H1 (cell line): Measurements from ENCODE around the gene COX6A2. TPM values are rescaled to one million over a fixed set of nuclear protein-coding genes. Genes with fewer than 3 reads are reported as not detected.

Source experiments
- CTCF ChIA-PET: fragments of 300-600 bp; sonication (Branson Sonifier 250); formaldehyde crosslinking; loops from one replicate; lab custom pipeline; 2021; ENCODE audit not compliant: partially characterized antibody; lab: Charles Lee
- POLR2A ChIA-PET: fragments of 300-600 bp; sonication (Branson Sonifier 250); formaldehyde crosslinking; loops from one replicate; lab custom pipeline; 2021; ENCODE audit warnings: inconsistent platforms; ENCODE audit not compliant: partially characterized antibody; lab: Charles Lee
- DNase-seq, 2 experiments: peaks; one replicate each; pipeline versions ENCODE4 v3.0.0 to v3.0.0-alpha.2; 2010 to 2022; ENCODE audit warnings: low spot score in 2 of 2, low read depth in 1 of 2, mixed read lengths in 1 of 2
- FAIRE-seq: peaks from 2 replicates; lab custom pipeline; 2011; peaks lifted over from hg19 to GRCh38; lab: Jason Lieb, UNC
- H2AFZ ChIP-seq: 2 replicates; pipeline ENCODE4 v1.8.1; 2012; ENCODE audit warnings: low read length, inconsistent platforms
- H2AK5ac ChIP-seq: 2 replicates; pipeline ENCODE4 v1.6.1; 2013; ENCODE audit warnings: low read depth, low read length
- H2BK120ac ChIP-seq: replicated peaks from 2 replicates; pipeline ENCODE3; 2013; ENCODE audit warnings: low read depth, low read length, inconsistent platforms
- H2BK12ac ChIP-seq: 2 replicates; pipeline ENCODE4 v1.6.1; 2013; ENCODE audit warnings: low read depth, low read length
- H2BK15ac ChIP-seq: 2 replicates; pipeline ENCODE4 v1.6.1; 2013; ENCODE audit warnings: low read length
- H2BK20ac ChIP-seq: 2 replicates; pipeline ENCODE4 v1.6.1; 2013; ENCODE audit warnings: low read length
- H2BK5ac ChIP-seq: 2 replicates; pipeline ENCODE4 v1.6.1; 2013; ENCODE audit warnings: low read depth, low read length
- H3K14ac ChIP-seq: 2 replicates; pipeline ENCODE4 v1.6.1; 2013; ENCODE audit warnings: inconsistent platforms; ENCODE audit not compliant: insufficient read length
- H3K18ac ChIP-seq: 2 replicates; pipeline ENCODE4 v1.6.1; 2013; ENCODE audit warnings: low read length; ENCODE audit errors: extremely low read depth
- H3K23ac ChIP-seq: 2 replicates; pipeline ENCODE4 v1.6.1; 2013; ENCODE audit warnings: inconsistent platforms; ENCODE audit not compliant: insufficient read length
- H3K23me2 ChIP-seq: 2 replicates; pipeline ENCODE4 v1.6.1; 2013; ENCODE audit warnings: low read depth, low read length
- H3K27ac ChIP-seq: 2 replicates; pipeline ENCODE4 v1.6.1; 2011; ENCODE audit warnings: low read depth, low read length, inconsistent platforms
- H3K27me3 ChIP-seq, 4 experiments: replicated peaks in 1 of 4; 1 replicate in 1 of 4; 2 replicates in 3 of 4; pipeline versions ENCODE4 v1.6.1 to v1.8.1; 2011 to 2013; ENCODE audit warnings: low read length in 3 of 4, mild to moderate bottlenecking in 3 of 4, inconsistent platforms in 2 of 4, mixed read lengths in 2 of 4, moderate library complexity in 1 of 4; ENCODE audit not compliant: control insufficient read depth in 3 of 4, insufficient read depth in 3 of 4; ENCODE audit errors: extremely low read depth in 1 of 4
- H3K36me3 ChIP-seq, 4 experiments: 2 replicates each; pipeline versions ENCODE4 v1.6.1 to v1.8.1; 2011 to 2013; ENCODE audit warnings: mild to moderate bottlenecking in 4 of 4, low read length in 3 of 4, moderate library complexity in 2 of 4, control low read depth in 1 of 4, inconsistent platforms in 1 of 4; ENCODE audit not compliant: insufficient read depth in 4 of 4, control insufficient read depth in 2 of 4
- H3K4ac ChIP-seq: replicated peaks from 2 replicates; pipeline ENCODE3; 2013; ENCODE audit warnings: low read length, low read depth, mixed read lengths, inconsistent platforms; ENCODE audit not compliant: insufficient read length
- H3K4me1 ChIP-seq, 4 experiments: replicated peaks in 1 of 4; 1 replicate in 1 of 4; 2 replicates in 3 of 4; pipeline versions ENCODE4 v1.6.1 to v1.8.1; 2011 to 2013; ENCODE audit warnings: low read length in 3 of 4, inconsistent platforms in 2 of 4, mixed read lengths in 1 of 4; ENCODE audit not compliant: insufficient read depth in 4 of 4, control insufficient read depth in 3 of 4
- H3K4me2 ChIP-seq, 2 experiments: 2 replicates each; pipeline versions ENCODE4 v1.6.1 to v1.8.1; 2011 to 2013; ENCODE audit warnings: low read depth in 2 of 2, low read length in 2 of 2, control low read depth in 1 of 2, inconsistent platforms in 1 of 2, mild to moderate bottlenecking in 1 of 2; ENCODE audit not compliant: insufficient read depth in 1 of 2
- H3K4me3 ChIP-seq, 4 experiments: fragments of 200-600, 300-600 bp in 1 of 4; sonication (generic), shearing (Covaris generic), sonication (Bioruptor Twin) in 1 of 4; 2 replicates each; pipeline versions ENCODE4 v1.5.1 to v1.8.1; 2011 to 2016; ENCODE audit warnings: low read length in 4 of 4, low read depth in 3 of 4, control low read depth in 2 of 4, inconsistent platforms in 2 of 4, mild to moderate bottlenecking in 2 of 4, mixed read lengths in 1 of 4, moderate library complexity in 1 of 4; ENCODE audit not compliant: insufficient read depth in 2 of 4; ENCODE audit errors: extremely low read depth in 1 of 4
- H3K56ac ChIP-seq: replicated peaks from 2 replicates; pipeline ENCODE3; 2013; ENCODE audit warnings: low read depth, mild to moderate bottlenecking, mixed read lengths, low read length, inconsistent platforms; ENCODE audit not compliant: insufficient read length
- H3K79me1 ChIP-seq: 2 replicates; pipeline ENCODE4 v1.6.1; 2013; ENCODE audit warnings: low read depth, low read length, control low read depth
- H3K79me2 ChIP-seq, 2 experiments: 2 replicates each; pipeline versions ENCODE4 v1.6.1 to v1.8.1; 2012 to 2013; ENCODE audit warnings: low read length in 2 of 2, mild to moderate bottlenecking in 2 of 2, inconsistent platforms in 1 of 2; ENCODE audit not compliant: insufficient read depth in 2 of 2, control insufficient read depth in 1 of 2
- H3K9ac ChIP-seq, 4 experiments: replicated peaks in 1 of 4; 1 replicate in 1 of 4; 2 replicates in 3 of 4; pipeline versions ENCODE4 v1.6.1 to v1.8.1; 2011 to 2013; ENCODE audit warnings: low read depth in 3 of 4, low read length in 3 of 4, control low read depth in 2 of 4, mild to moderate bottlenecking in 2 of 4, moderate library complexity in 2 of 4, inconsistent platforms in 1 of 4; ENCODE audit errors: extremely low read depth in 1 of 4
- H3K9me3 ChIP-seq, 2 experiments: 2 replicates each; pipeline versions ENCODE4 v1.6.1 to v1.8.1; 2012 to 2013; ENCODE audit warnings: mild to moderate bottlenecking in 2 of 2, moderate library complexity in 2 of 2, control low read depth in 1 of 2, inconsistent platforms in 1 of 2, low read depth in 1 of 2, low read length in 1 of 2, mixed read lengths in 1 of 2; ENCODE audit not compliant: insufficient read depth in 2 of 2
- H4K20me1 ChIP-seq, 2 experiments: replicated peaks in 1 of 2; 2 replicates each; pipeline versions ENCODE3 to v1.8.1; 2011 to 2013; ENCODE audit warnings: inconsistent platforms in 2 of 2, low read length in 2 of 2, mild to moderate bottlenecking in 1 of 2; ENCODE audit not compliant: insufficient read depth in 2 of 2, control insufficient read depth in 1 of 2
- H4K5ac ChIP-seq: 2 replicates; pipeline ENCODE4 v1.6.1; 2013; ENCODE audit warnings: low read length, low read depth, mixed read lengths, inconsistent platforms; ENCODE audit not compliant: insufficient read length
- H4K8ac ChIP-seq: 2 replicates; pipeline ENCODE4 v1.8.0; 2013; ENCODE audit warnings: mild to moderate bottlenecking, moderate library complexity, low read length, inconsistent platforms; ENCODE audit not compliant: insufficient read depth; ENCODE audit errors: extremely low read depth
- H4K91ac ChIP-seq: replicated peaks from 2 replicates; pipeline ENCODE3; 2013; ENCODE audit warnings: low read length, mixed read lengths, inconsistent platforms; ENCODE audit not compliant: insufficient read length
- CBX5 ChIP-seq: fragments of 300-800, 300-1000 bp; sonication (generic); IDR thresholded peaks from 2 replicates; pipeline ENCODE4 v1.7.1; 2016; ENCODE audit warnings: antibody characterized with exemption, low read length, low read depth
- CBX8 ChIP-seq: fragments of 300-800, 300-1000 bp; sonication (generic); IDR thresholded peaks from 2 replicates; pipeline ENCODE4 v1.7.1; 2016; ENCODE audit warnings: low read depth, low read length, borderline replicate concordance
- CHD1 ChIP-seq: IDR thresholded peaks from 2 replicates; pipeline ENCODE4 v1.6.1; 2012; ENCODE audit warnings: low read depth, low read length, improper control_type of control experiment
- EP300 ChIP-seq, 2 experiments: IDR thresholded peaks; 1 replicate in 1 of 2; 2 replicates in 1 of 2; pipeline ENCODE4 v1.6.1; 2011 to 2012; ENCODE audit warnings: low read depth in 2 of 2, low read length in 2 of 2, mild to moderate bottlenecking in 2 of 2, borderline replicate concordance in 1 of 2, inconsistent platforms in 1 of 2, moderate library complexity in 1 of 2
- EZH2 ChIP-seq: fragments of 200-600 bp; sonication (generic); IDR thresholded peaks from 2 replicates; pipeline ENCODE4 v1.7.1; 2012; ENCODE audit warnings: low read depth, mild to moderate bottlenecking, moderate library complexity, low read length, inconsistent platforms; ENCODE audit not compliant: severe bottlenecking
- JUND ChIP-seq: IDR thresholded peaks from 2 replicates; pipeline ENCODE4 v1.6.1; 2011; ENCODE audit warnings: mild to moderate bottlenecking, improper control_type of control experiment, low read length
- NRF1 ChIP-seq: IDR thresholded peaks from 2 replicates; pipeline ENCODE4 v1.6.1; 2011; ENCODE audit warnings: mild to moderate bottlenecking, low read depth, low read length, improper control_type of control experiment
- RNF2 ChIP-seq: fragments of 200-900, 300-1000 bp; sonication (generic); IDR thresholded peaks from 2 replicates; pipeline ENCODE4 v1.7.1; 2016; ENCODE audit warnings: borderline replicate concordance, low read depth, mild to moderate bottlenecking, antibody characterized with exemption, low read length; ENCODE audit not compliant: poor library complexity, severe bottlenecking; ENCODE audit errors: missing control alignments
- SAP30 ChIP-seq: fragments of 300-600 bp; sonication (generic); IDR thresholded peaks from 2 replicates; pipeline ENCODE4 v1.7.1; 2012; ENCODE audit warnings: low read length, moderate library complexity, mild to moderate bottlenecking, inconsistent platforms; ENCODE audit not compliant: insufficient read depth, insufficient replicate concordance
- SIX5 ChIP-seq: IDR thresholded peaks from 2 replicates; pipeline ENCODE4 v1.6.1; 2011; ENCODE audit warnings: mild to moderate bottlenecking, low read depth, low read length
- SP2 ChIP-seq: IDR thresholded peaks from 2 replicates; pipeline ENCODE4 v1.6.1; 2012; ENCODE audit warnings: mild to moderate bottlenecking, low read length, inconsistent platforms
- SRF ChIP-seq: IDR thresholded peaks from 2 replicates; pipeline ENCODE4 v1.6.1; 2011; ENCODE audit warnings: mild to moderate bottlenecking, low read depth, low read length, moderate library complexity
- TAF1 ChIP-seq: IDR thresholded peaks from 2 replicates; pipeline ENCODE4 v1.6.1; 2011; ENCODE audit warnings: mild to moderate bottlenecking, low read depth, low read length
- TEAD4 ChIP-seq: IDR thresholded peaks from 2 replicates; pipeline ENCODE4 v1.6.1; 2012; ENCODE audit warnings: low read depth, low read length, inconsistent platforms, mixed read lengths
- WGBS, 2 experiments: shearing (Covaris generic) in 1 of 2; methylation state at CpG; one replicate each; pipeline versions ENCODE4 v1.1.6 to v1.1.7; 2013 to 2015; ENCODE audit warnings: low lambda C conversion rate in 2 of 2, mixed read lengths in 2 of 2, inconsistent platforms in 1 of 2, low coverage in 1 of 2, missing lambda C conversion rate in 1 of 2; ENCODE audit not compliant: insufficient replicate concordance in 2 of 2, insufficient coverage in 1 of 2, insufficient read length in 1 of 2; ENCODE audit errors: extremely low coverage in 1 of 2, missing lambda C conversion rate in 1 of 2; 5-methylcytosine and 5-hydroxymethylcytosine counted together
- polyA plus RNA-seq, 7 experiments: library from polyadenylated mRNA; depleted of rRNA in 3 of 7; stranded (reverse) in 5 of 7; unstranded in 2 of 7; fragments of >200 nt in 5 of 7; fragments of 200-250 nt in 2 of 7; gene quantifications; 1 replicate in 5 of 7; 2 replicates in 1 of 7; 4 replicates in 1 of 7; pipeline versions ENCODE4 v1.2.1 to v1.2.3, GENCODE V29; 2011 to 2013; ENCODE audit warnings: missing spikeins in 2 of 7, mixed read lengths in 2 of 7
- total RNA-seq: library from RNA; stranded (reverse); fragmentation: NEBNext Ultra II Directional; extraction: Animal tissue kit (Norgen Biotek cat#: 25700); gene quantifications from 2 replicates; pipeline ENCODE4 v1.2.1, GENCODE V29; 2021

The COX6A2 gene
- total and polyA plus RNA-seq, 2 of the 8 experiments (the other 6 are each of a cell fraction or from before 2014, with no cell fraction given) = 0.79 TPM; not detected in 1

DNA sequence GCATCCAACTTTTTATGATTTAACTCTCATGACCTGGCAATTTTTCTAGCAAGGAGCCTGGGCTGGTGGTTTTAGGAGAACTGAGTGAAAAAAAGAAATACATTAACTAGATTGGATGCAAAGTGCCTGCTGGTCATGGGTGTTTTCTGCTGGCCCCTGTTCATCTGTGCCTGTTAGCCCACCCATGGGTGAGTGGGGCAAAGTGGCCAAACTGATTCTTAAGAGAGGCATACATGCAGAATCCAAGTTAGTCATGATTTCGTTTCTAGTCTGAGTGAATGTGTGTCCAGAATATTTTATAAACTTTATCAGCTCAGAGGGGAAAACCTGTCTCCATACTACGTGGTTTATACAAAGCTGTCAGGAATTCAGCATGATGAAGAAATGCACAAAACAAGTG is 39.6 kb downstream of the COX6A2 start:
- no peak overlapping the region for H3K14ac ChIP-seq
- H2BK20ac ChIP-seq = no peak overlapping the region
- no peak overlapping the region for H3K4me3 ChIP-seq
- no peak overlapping the region for H3K27ac ChIP-seq
- no peak overlapping the region for H4K8ac ChIP-seq
- whole genome bisulfite sequencing, 2 experiments = 71% methylated on average over 2 of the region's 2 CpGs; no CpG with 5 or more reads in 1 of the 2 experiments
- H4K20me1 ChIP-seq = peaks cover 0 to 1% of the 10 kb centered on the region in 2 experiments
- H3K27me3 ChIP-seq = no peaks in the 10 kb centered on the region
- H2BK5ac ChIP-seq = no peak overlapping the region
- ChIA-PET POLR2A (interaction anchor here (0.9 kb wide), 1 partner anchor 186 kb away, joined by 3 read pairs; the partner anchor contains the start of gene PYCARD), CTCF (interaction anchor here (0.6 to 0.7 kb wide), 3 partner anchors 36 to 44 kb away, joined by 3 to 6 read pairs (median 4); no protein-coding TSS in a partner anchor)
- no peak overlapping the region for H3K9ac ChIP-seq
- no peak overlapping the region for H2BK15ac ChIP-seq
- H2BK12ac ChIP-seq = no peak overlapping the region
- no peak overlapping the region for H3K56ac ChIP-seq
- H3K4me1 ChIP-seq = peaks cover 0 to 5% (median 2%) of the 10 kb centered on the region in 4 experiments; a peak in 2 of 7 replicates
- no peak overlapping the region for H3K23ac ChIP-seq
- no peak overlapping the region for H2AK5ac ChIP-seq
- H3K18ac ChIP-seq = no peak overlapping the region
- H2BK120ac ChIP-seq = no peak overlapping the region
- no peak overlapping the region for H4K91ac ChIP-seq
- no peaks in the 10 kb centered on the region for H3K79me1 ChIP-seq
- no peaks in the 10 kb centered on the region for H3K36me3 ChIP-seq
- H4K5ac ChIP-seq = no peak overlapping the region
- peaks cover 0 to 4% of the 10 kb centered on the region in 2 experiments; a peak in 1 of 4 replicates for H3K9me3 ChIP-seq
- DNase-seq (no peak), FAIRE-seq (no peak)
- no peak overlapping the region for H3K4me2 ChIP-seq
- no peak overlapping the region for H2AFZ ChIP-seq
- H3K23me2 ChIP-seq = no peaks in the 10 kb centered on the region
- H3K4ac ChIP-seq = no peak overlapping the region
- H3K79me2 ChIP-seq = no peaks in the 10 kb centered on the region
- TF ChIP-seq JUND = no peak
- no peak for TF ChIP-seq SRF
- no peak for TF ChIP-seq CBX8
- no peak for TF ChIP-seq SAP30
- TF ChIP-seq EP300 (IDR thresholded peaks at IDR 0.05; ENCODE audit: borderline replicate concordance in 1 of 2, low read depth in 2 of 2, low read length in 2 of 2) = no peak
- TF ChIP-seq TAF1 = no peak
- no peak for TF ChIP-seq CHD1
- no peak for TF ChIP-seq RNF2
- TF ChIP-seq NRF1 = no peak
- TF ChIP-seq TEAD4 = no peak
- no peak for TF ChIP-seq SIX5
- TF ChIP-seq SP2 = no peak
- TF ChIP-seq EZH2 = no peak
- TF ChIP-seq CBX5 = no peak
